Stimulated activated CD4-positive, alpha-beta T cell treated with anti-CD3 and anti-CD28 coated beads, Interleukin-4, amount 100 ng/mL, for 48 hours (primary cell): Measurements from ENCODE around the gene ZMAT5.

ENCODE experiments used
- DNase-seq, 2 donors: peaks; one replicate each; pipeline ENCODE4 v3.0.0-alpha.2; 2020; ENCODE audit warnings: low read depth in 2 of 2

ZMAT5 gene

GRCh38 chr22:29731058-29731850, 35.6 kb downstream of the ZMAT5 start:
- no peak for DNase-seq

GRCh38 chr22:29729161-29729560, 37.6 kb downstream of the ZMAT5 start:
- DNase-seq: no peak

- DNase-seq: no peak
Measured at GRCh38 chr22:29727131-29727523, 39.7 kb downstream of the ZMAT5 start.

- DNase-seq: no peak
Measured at GRCh38 chr22:29726512-29727130, 40.2 kb downstream of the ZMAT5 start.

GRCh38 chr22:29726106-29726505, 40.7 kb downstream of the ZMAT5 start:
- DNase-seq: no peak

- DNase-seq: no peak
Measured at GRCh38 chr22:29724843-29725242, 42.0 kb downstream of the ZMAT5 start.

GRCh38 chr22:29723766-29724165, 43.0 kb downstream of the ZMAT5 start:
- DNase-seq: no peak

GRCh38 chr22:29722587-29722986, 44.2 kb downstream of the ZMAT5 start:
- no peak for DNase-seq

- DNase-seq: no peak
Measured at GRCh38 chr22:29722151-29722550, 44.7 kb downstream of the ZMAT5 start.

- no peak for DNase-seq
Measured at GRCh38 chr22:29720811-29721323, 45.9 kb downstream of the ZMAT5 start.

- no peak for DNase-seq
Measured at GRCh38 chr22:29719899-29720645, 46.7 kb downstream of the ZMAT5 start, which contains the start of gene CABP7. CABP7 (plus strand) TSS chr22:29720003; CDS start chr22:29720425, 422 bp downstream.

- no peak for DNase-seq
Measured at GRCh38 chr22:29718949-29719898, 47.6 kb downstream of the ZMAT5 start.

- DNase-seq: no peak
Measured at GRCh38 chr22:29717789-29718188, 49.0 kb downstream of the ZMAT5 start.

GRCh38 chr22:29716814-29717545, 49.8 kb downstream of the ZMAT5 start:
- DNase-seq: peak; percentile 19

GRCh38 chr22:29715705-29716104, 51.1 kb downstream of the ZMAT5 start:
- DNase-seq: no peak

GRCh38 chr22:29715240-29715639, 51.6 kb downstream of the ZMAT5 start:
- DNase-seq: no peak

GRCh38 chr22:29713156-29713727, 53.6 kb downstream of the ZMAT5 start:
- DNase-seq: no peak

GRCh38 chr22:29712119-29712518, 54.7 kb downstream of the ZMAT5 start:
- DNase-seq: no peak

GRCh38 chr22:29710922-29711593, 55.7 kb downstream of the ZMAT5 start:
- no peak for DNase-seq

- DNase-seq: no peak
Measured at GRCh38 chr22:29710193-29710592, 56.6 kb downstream of the ZMAT5 start.
